ENCODE data around the gene DHRS4L2.
"Not testable (repeated sequence)": the region's sequence is repeated elsewhere in the genome, so short reads cannot be mapped to it uniquely, and the experiment has no call there.

GRCh38 chr14:23970283-23970659 lies 18.5 kb upstream of the DHRS4L2 start:
- TF ChIP-seq ZNF274 (IDR thresholded peaks at IDR 0.05; ENCODE audit: low read depth, low read length); SUZ12 (IDR thresholded peaks at IDR 0.05; ENCODE audit: extremely low read depth, insufficient read depth, insufficient read length): not testable (repeated sequence)
